ENCODE measurements around the gene C3orf20. TPM values are rescaled to one million over a fixed set of nuclear protein-coding genes. Genes with fewer than 3 reads are reported as not detected.

Gene C3orf20
- total RNA-seq, 4 donors from 2014 or later = not detected

DNA sequence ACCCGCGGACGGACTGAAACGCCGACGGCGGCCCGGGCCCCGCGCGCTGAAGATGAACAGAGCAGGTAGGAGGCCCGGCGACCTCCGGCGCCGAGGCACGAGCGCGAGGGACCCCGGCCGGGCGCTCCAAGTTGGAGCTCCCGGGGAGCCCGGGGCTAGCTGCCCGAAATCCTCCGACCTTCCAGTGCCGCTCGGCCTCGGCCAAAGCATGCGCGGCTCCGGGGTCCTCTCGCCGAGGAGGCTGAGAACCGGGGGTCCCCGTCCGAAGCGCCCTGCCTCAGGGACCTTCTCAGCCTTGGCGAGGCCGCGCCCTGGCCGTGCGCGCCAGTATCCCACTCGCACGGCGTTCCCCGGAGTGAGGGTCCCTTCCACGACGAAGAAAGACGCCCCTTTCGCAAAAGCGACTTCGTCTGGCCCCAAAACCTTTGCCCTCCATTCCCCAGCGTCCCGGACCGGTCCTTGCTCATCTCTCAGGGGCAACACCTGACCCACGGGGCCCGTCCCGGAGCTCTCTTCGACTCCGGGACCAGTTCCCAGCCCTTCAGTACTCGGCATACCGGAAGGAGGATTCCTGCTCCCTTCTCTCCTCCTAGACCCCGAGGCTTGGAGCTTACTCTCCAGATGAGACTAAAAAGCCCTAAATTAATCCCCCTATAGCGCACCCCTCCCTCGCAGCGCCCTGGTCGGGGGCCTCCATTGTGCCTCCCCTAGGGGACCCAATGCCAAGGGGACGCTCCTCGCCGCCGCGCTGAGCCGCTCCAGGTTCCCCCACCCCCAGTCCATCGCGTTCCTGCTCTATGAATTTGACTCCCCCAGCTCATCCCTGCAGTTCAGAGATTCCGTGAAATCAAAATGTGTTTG, 136.1 kb downstream of the C3orf20 start:
- TF ChIP-seq CTCF (IDR thresholded peaks at IDR 0.05) (no peak), POLR2A (IDR thresholded peaks at IDR 0.05) (no peak)
- WGBS, 2 donors = 7 to 25% methylated on average over 7 to 21 of the region's 78 CpGs
- DNase-seq = no peak
- Histone ChIP-seq H3K36me3 (no peaks in the 10 kb centered on the region), H3K27ac (peak overlapping the region; percentile 62 to 88 (median 79)), H3K4me3 (peak overlapping the region; percentile 20 to 74 (median 54)), H3K27me3 (peaks cover 0 to 87% (median 8%) of the 10 kb centered on the region in 4 donors), H3K4me1 (peaks cover 0 to 49% (median 7%) of the 10 kb centered on the region in 3 donors), H3K9me3 (no peaks in the 10 kb centered on the region)
- intact Hi-C loops (cut with DNase I) = no loop called here

GRCh38 chr3:14811684-14812083, 136.7 kb downstream of the C3orf20 start:
- Histone ChIP-seq H3K27me3 (peaks cover 0 to 87% (median 8%) of the 10 kb centered on the region in 4 donors), H3K9me3 (no peaks in the 10 kb centered on the region), H3K27ac (peak overlapping the region; percentile 62 to 88 (median 79)), H3K4me1 (peaks cover 0 to 44% (median 7%) of the 10 kb centered on the region in 3 donors), H3K4me3 (peak overlapping the region; percentile 20 to 74 (median 54)), H3K36me3 (no peaks in the 10 kb centered on the region)
- DNase-seq = no peak
- intact Hi-C loops (cut with DNase I) = no loop called here
- WGBS, 2 donors = 44 to 58% methylated on average over 2 to 3 of the region's 7 CpGs
- TF ChIP-seq POLR2A (IDR thresholded peaks at IDR 0.05) (no peak), CTCF (IDR thresholded peaks at IDR 0.05) (no peak)

- Histone ChIP-seq H3K27me3 (peaks cover 0 to 81% (median 8%) of the 10 kb centered on the region in 4 donors), H3K36me3 (no peaks in the 10 kb centered on the region), H3K9me3 (no peaks in the 10 kb centered on the region), H3K27ac (peak overlapping the region in 3 of 4 donors; percentile 39 to 88 (median 70)), H3K4me1 (peaks cover 0 to 44% (median 7%) of the 10 kb centered on the region in 3 donors), H3K4me3 (peak overlapping the region in 3 of 4 donors; percentile 50 to 74 (median 58))
- DNase-seq = no peak
- intact Hi-C loops (cut with DNase I) = no loop called here
- TF ChIP-seq CTCF (IDR thresholded peaks at IDR 0.05) (no peak), POLR2A (IDR thresholded peaks at IDR 0.05) (no peak)
- WGBS, 2 donors = 47 to 49% methylated on average over 6 to 9 of the region's 9 CpGs
Measured at GRCh38 chr3:14812196-14812790, 137.4 kb downstream of the C3orf20 start.

DNA sequence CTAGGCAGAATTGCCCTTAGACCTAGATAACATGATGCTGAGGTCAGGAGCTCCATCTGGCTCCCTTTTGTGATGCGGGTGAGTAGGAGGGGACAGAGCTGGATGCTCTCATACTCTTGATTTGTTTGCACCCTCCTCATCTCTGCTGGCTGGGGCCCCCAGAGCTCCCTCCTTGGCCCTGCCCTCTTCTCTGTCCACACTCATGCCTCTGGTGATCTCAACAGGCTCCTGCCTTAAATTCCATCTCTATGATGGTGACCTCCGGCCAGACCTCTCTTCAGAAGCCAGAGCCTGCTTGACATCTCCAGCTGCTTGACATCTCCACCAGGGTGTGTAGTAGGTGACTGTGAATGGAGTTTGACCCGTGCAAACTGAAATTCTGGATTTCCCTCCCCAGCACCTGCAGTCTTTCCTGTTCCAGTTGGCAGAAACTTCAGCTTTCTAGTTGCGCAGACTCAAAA, 139.5 kb downstream of the C3orf20 start:
- Histone ChIP-seq H3K27ac (no peak overlapping the region), H3K9me3 (no peaks in the 10 kb centered on the region), H3K4me3 (no peak overlapping the region), H3K27me3 (peaks cover 0 to 60% (median 8%) of the 10 kb centered on the region in 4 donors), H3K36me3 (peaks cover 0 to 5% (median 0%) of the 10 kb centered on the region in 3 donors), H3K4me1 (peaks cover 0 to 43% (median 7%) of the 10 kb centered on the region in 3 donors)
- no peak for DNase-seq
- TF ChIP-seq POLR2A (IDR thresholded peaks at IDR 0.05) (no peak), CTCF (IDR thresholded peaks at IDR 0.05) (no peak)
- intact Hi-C loops (cut with DNase I) = no loop called here
- 57 to 73% methylated on average over 3 to 4 of the region's 4 CpGs for WGBS, 2 donors

GRCh38 chr3:14816359-14816758, 141.4 kb downstream of the C3orf20 start:
- no peak overlapping the region for H3K4me3 ChIP-seq
- intact Hi-C loops (cut with DNase I) = no loop called here
- 81 to 83% methylated on average over 3 of the region's 3 CpGs for WGBS, 2 donors
- H3K36me3 ChIP-seq = peaks cover 0 to 14% (median 0%) of the 10 kb centered on the region in 3 donors
- no peaks in the 10 kb centered on the region for H3K9me3 ChIP-seq
- H3K27ac ChIP-seq = no peak overlapping the region
- DNase-seq = no peak
- peaks cover 0 to 42% (median 0%) of the 10 kb centered on the region in 4 donors for H3K27me3 ChIP-seq
- peaks cover 0 to 26% (median 7%) of the 10 kb centered on the region in 3 donors for H3K4me1 ChIP-seq
- TF ChIP-seq POLR2A (IDR thresholded peaks at IDR 0.05) = no peak
- no peak for TF ChIP-seq CTCF (IDR thresholded peaks at IDR 0.05)

Measured in esophagus squamous epithelium (tissue), 5 donors.